Fibroblast of peridontal ligament (primary cell): ENCODE results near the gene PPIL4.
"Not testable (repeated sequence)": the region's sequence is repeated elsewhere in the genome, so short reads cannot be mapped to it uniquely, and the experiment has no call there.

Source experiments
- DNase-seq: peaks from one replicate; pipeline ENCODE4 v3.0.0-alpha.2; 2010; ENCODE audit errors: extremely low read depth

The PPIL4 gene

DNA sequence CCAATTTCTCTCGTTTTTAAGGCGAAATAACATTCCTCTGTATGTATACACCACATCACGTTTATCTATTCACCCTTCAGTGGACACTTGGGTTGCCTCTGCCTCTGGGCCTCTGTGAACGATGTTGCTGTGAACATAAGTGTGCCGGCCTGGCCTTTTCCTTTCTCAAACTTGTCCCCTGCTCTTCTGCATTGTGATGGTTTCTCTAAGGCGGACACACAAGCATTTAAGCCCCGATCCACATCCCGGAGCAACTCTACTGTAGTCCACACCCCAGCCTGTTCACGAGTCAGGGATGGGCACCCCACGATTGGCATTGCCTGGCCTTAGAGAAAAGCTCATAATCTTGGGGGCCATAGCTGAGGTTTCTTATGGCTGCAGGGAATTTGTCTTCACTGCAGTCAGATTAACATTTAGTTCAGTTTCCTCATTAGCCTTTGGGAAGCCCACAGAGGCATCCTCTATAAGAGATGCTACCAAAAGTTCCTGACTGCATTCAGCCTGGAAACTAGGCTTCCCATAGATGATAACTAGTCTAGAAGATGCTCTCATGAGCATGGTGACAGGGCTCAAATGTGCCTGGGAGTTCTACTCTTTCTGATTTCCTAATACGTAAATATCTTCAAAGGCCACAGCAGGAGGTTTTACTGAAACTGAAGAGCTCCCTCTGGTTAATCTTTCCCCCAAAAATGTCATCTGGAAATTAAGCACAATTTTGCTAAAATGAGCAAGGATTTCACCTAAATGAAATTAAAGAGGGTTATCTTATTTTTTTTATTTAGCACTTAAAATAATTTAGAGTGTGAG, 61.8 kb downstream of the PPIL4 start:
- DNase-seq: no peak

DNA sequence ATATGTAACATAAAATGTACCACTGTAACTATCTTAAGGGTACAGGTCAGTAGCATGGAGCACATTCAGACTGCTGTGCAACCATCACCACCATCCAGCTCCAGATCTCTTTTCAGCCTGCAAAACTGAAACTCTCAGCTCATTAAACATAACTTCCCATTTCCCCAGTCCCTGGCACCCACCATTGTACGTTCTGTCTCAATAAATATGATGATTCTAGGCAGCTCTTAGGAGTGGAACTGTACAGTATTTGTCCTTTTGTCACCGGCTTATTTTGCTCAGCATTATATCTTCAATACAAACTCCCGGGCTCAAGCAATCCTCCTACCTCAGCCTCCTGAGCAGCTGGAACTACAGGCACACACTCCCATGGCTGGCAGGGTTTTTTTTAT, 62.5 kb downstream of the PPIL4 start:
- no peak for DNase-seq

DNA sequence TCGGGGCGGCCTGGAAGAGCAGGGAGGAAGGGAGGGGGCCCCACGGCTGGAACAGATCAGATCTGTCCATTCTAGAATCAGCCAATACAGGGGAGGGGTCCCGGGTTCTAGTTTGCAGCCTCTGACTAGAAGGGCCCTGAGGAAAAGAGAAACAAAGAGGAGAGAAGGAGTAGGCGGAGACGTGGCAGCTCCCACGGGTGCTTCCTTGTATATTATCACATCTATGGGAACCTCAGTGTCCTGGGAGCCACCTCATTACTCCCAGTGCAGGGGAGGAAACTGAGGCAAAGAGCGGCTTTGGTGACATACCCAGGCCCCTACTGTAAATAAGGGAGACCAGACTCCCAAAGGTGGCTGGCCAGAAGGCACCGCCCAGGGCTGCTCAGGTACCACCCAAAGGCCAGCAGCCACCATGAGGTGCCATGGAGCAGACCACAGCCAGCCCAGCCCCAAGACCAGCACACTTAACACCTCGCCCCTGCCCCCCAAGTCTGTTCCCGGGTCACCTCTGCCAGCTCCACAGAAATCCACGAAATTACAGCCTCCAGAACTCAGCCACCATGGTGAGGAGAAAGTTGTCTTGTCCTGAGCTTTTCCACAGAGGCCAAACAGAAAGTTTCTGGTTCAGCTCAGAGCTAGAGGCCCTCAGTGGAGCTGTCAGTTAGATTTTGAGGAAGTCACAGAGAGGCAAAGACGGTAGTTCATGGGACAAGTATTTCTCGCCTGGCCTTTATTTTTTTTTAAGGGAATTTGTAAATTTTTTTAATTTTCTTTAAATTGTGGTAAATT, 63.1 kb downstream of the PPIL4 start:
- DNase-seq: no peak

DNA sequence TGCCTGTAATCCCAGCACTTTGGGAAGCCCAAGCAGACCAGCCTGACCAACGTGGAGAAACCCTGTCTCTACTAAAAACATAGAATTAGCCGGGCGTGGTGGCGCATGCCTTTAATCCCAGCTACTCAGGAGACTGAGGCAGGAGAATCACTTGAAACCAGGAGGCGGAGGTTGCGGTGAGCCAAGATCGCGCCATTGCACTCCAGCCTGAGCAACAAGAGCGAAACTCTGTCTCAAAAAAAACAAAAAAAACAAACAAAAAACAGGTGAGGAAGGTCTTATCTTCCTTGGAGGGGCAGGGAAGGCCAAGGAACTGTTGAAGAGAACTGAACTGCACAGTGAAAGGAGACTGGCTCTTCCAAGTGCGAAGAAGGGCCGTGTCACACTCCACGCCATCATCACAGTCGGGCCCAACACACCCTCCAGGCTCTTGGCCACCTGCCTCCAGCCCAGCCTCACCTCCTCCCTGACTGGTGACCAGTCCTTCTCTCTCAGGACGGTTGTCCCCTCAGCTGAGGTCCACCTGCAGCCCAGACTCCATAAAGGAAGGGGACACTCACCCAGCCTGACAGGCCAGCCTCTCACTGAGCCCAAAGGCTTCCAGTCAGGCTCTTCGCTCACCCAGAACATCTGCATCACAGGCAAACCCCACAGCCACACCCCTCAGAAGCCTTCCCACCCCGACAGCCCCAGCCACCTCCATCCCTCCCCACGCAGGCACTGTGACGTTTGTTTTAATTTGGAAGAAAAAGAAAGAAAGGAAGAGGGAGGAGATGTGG, 65.2 kb downstream of the PPIL4 start:
- no peak for DNase-seq

DNA sequence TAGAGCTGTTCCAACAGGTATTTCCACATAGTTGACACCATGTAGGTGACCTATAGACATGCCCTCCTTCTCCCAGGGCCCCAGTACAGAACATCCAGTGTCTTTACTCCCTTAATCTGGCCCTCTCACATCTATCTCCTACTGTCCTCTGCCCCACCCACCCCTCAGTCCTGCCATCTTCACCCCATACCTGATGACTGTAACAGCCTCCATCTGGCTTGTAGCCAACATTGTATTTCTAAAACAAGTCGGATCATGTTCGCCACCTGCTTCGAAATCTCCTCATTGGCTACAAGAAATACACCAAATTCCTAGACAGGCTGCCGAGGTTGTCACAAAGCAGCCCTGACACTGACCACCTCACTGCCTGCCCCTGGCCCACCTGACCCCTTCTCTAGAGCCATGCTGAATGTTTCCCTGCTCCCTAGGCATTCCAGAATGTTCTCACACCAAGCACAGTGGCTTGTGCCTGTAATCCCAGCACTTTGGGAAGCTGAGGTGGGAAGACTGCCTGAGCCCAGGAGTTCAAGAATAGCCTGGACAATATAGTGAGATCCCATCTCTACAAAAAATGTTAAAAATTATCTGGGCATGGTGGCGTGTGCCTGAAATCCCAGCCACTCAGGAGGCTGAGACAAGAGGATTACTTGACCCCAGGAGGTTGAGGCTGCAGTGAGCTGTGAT, 67.1 kb downstream of the PPIL4 start:
- DNase-seq: no peak

DNA sequence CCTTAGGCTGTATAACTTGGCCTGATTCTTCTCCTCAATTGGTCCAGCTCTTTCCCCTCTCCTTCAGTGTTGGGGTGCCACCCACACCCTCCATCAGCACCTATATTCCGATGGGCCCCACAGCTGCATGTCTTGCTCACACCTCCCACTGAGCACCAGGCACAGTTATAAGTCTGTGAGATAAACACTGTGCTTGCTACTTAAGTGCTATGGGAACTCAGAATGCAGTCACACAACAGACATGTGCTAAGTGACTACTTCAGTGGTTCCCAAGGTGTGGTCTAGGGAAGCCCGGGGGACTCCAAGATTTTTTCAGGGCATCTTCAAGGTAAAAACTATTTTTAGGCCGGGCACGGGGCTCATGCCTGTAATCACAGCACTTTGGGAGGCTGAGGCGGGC, 68.3 kb downstream of the PPIL4 start:
- DNase-seq: no peak

DNA sequence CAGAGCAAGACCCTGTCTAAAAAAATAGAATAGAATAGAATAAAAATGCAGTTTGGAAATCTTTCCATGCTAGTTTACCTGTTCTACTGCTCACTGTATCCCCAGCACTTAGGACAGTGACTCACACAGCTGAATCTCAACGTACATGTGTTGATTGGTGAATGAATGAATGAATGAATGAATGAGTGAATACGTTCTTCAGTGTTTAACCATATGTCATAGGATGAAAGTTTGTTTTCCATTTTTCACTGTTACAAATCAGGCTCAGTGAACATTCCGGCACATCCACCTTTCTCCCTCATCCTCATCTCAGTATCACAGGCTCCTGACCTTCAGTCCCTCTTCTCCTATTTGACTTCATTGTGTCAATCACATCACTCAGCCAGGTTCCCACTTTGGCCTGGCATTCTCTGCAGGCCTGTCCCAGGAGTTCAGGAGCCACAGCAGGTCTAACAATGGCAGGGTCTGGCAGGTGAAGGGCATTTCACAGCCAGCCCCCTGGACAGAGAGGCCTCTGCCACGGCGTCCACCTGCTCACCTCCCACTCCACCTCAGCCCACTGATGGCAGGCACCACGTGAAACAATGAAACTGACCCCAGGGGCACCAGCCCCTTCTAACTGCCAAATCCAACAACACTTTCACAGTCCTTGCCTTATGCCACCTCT, 68.9 kb downstream of the PPIL4 start:
- no peak for DNase-seq

DNA sequence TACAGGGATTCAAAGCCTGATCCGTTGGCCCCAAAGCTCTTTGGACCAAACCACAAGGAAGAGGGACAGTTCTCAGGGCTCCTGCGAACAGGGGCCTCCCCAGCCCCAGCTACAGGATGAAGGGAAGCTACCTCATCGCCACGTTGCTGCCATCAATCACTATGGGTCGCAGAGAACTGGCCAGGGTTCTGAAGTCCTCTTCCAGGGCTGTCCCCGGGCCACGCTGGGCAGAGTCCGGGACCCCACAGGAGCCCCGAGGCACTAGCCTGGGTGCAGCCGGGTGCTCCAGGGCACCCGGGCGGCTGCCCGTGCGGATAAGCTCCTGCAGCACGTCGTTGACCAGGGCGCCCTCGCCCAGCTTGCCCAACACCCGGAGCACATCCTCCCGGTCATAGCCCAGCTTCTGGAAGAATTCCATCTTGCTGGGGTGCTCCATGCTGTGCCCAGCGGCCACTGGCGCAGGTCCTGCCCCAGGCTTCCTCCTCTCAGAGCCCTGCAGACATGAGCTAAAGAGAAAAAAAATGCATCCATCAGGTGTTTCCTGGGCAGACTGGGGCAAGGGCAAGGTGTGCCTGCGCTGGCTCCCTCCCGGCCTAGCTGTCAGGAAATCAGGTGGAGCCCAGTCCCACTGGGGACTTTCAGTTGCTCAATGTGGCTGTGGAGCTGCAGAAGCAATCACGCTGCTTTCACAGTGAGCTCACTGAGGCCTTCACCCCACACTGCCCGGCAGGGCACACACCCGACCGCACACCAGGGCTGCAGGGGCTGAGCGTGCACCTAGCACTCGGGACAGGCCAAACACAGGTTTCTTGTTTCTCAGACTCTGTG, 71.5 kb downstream of the PPIL4 start:
- no peak for DNase-seq

DNA sequence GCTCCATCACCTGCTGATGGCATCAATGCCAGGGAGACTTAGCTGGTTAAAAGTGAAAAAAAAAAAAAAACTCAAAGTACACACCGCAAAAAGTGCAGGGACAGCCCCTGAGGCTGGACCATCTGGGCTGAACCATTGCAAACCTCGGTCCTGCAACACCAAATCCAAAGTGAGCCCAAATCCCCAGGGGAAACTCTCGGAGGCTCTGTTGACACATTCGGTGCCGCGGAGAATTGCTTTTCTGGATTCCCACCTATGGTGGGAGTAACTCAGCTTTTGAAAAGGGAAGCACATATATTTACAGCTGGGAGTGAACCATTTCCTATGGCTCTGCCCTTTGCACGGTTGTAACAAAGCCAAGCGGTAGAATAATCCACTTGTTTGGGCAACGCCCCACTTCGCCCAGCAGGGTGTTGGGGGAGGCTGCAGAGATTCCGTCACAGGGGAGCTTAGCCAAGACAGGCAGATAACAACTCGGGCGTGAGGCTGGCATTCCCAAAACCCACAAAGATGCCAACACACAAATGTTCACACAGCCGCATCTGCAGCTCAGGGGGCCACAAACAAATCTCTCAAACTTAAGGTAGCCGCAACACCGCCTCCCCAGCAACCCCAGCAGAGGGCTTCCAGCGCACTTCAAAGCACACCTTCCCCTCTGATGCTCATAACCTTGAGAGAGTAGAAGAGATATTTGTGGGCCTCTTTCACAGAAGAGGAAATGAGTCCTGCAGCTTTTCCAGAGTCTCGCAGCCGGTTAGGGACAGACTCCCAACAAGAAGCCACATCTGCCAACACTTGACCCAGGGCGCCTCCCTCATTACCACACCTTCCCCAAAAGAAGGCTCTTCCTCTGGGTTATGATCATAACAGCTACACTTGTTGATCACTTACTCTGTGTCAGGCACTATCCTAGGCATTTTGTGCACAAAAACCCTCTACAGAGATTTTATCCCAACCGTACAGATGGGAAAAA, 72.5 kb downstream of the PPIL4 start:
- no peak for DNase-seq

DNA sequence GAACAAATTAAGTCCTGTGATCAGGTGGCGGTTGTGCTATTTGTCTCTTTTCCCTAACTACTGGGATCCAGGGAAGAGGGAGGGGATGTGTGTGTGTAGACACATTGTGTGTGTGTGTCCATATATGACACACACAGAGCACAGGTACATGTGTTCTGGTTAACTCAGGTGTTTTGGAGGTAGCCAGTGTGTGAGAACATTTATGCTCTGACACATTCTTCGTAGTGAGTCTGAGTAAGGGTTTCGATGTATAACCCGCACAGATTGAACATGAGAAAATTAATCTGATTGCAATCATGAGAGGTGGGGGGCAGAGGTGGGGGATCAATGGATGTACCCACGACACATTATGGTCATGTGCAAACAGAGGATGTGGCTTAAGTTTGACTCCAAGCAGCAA, 73.6 kb downstream of the PPIL4 start:
- no peak for DNase-seq

DNA sequence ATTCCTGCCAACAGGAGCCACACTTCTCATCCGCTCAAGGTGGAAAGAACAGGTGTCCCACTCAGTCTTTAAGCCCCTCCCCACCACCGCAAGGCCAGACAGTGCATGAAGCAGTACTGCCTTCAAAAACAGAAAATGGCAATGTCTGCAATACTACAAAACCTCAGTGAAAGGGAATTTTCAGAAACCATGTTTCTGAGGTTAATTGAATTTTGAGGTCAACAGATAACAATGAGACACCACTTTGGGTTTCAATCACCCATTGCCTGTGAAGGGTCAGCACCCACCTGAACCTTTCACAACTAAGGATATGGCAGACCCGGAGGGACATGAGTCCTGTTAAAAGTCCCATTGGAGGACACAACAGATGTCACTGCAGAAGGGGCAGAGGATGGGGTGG, 74.0 kb downstream of the PPIL4 start:
- DNase-seq: no peak

DNA sequence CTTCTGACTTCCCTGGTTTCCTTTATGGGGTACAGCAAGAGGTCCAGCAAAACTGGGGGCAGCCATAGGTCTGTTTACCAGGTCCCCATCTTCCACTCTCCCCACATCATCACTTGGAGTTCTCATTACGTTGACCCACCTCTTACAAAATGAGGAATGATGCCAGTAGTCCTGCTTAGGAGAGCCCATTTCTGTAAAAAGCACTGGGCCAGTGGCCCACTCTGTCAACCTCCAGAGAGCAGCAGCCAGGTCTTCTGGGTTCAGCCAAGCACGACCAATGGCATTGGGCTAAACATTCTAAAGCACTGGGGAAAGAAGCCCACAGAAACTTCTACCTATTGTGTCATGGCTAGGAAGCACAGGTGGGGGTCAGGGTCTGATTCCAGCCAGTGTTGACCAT, 74.9 kb downstream of the PPIL4 start:
- no peak for DNase-seq

DNA sequence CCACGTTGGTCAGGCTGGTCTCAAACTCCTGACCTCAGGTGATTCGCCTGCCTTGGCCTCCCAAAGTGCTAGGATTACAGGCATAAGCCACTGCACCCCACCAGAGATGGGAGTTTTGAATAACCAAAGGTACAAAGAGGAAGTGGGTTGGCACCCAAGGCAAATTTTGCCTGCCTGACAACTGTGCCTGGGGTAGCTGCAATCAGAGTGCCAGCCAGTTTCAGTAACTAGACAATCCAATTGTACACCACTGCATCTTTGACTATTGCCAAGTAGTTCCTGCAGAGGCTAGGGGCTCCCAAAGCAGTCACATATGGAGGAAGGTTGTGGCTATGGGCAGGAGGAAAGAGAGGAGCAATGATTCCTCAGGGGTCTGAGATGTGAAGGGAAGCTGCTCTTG, 77.7 kb downstream of the PPIL4 start:
- DNase-seq: no peak

DNA sequence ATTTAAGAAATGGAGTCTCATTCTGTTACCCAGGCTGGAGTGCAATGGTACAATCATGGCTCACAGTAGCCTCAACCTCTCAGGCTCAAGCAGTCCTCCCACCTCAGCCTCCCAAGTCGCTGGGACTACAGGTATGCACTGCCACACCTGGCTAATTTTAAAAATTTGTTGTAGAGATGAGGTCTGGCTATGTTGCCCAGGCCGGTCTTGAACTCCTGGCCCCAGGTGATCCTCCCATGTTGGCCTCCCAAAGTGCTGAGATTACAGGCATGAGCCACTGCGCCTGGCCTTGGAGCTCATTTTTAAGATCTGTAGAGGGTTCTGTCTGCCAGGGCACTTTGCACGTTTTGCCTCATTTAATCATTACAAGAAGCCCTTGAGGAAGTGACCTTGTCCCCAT, 78.6 kb downstream of the PPIL4 start:
- DNase-seq: no peak

DNA sequence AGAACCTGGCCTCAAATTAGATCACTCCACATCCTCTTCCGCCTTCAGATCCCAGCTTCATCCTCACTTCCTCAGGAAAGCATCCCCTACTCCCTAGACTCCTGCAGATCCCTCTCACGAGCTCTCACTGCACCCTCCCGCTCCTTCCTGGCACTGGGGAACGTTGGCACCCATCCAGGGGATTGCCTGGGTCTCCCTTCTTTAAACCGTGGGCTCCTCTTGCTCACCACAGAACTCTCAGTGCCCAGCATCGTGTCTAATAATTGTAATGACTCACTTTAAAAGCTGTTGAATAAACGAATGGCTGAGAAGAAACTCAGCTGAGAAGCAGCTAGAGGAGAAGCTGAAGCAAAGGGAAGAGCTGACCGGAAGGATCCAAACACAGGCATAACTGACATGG, 81.4 kb downstream of the PPIL4 start:
- no peak for DNase-seq

DNA sequence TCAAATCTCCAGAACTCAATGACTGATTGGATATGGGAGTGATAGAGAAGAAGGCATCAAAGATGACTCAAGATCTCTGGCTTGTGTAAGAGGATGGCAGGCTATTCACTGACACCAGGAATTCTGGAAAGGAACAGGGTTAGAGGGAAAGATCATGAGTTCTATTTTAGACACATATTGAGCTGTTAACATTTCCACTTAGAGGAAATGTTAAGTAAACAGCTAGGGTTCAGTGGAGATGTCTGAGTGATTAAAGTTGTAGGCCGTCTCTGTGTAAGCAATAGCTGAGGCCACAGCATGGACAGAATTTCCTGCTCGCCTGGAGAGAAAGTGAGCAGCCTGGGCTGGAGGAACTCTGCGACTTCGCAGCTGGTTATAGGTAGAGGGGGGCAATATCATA, 82.1 kb downstream of the PPIL4 start:
- peak; percentile 71 for DNase-seq

DNA sequence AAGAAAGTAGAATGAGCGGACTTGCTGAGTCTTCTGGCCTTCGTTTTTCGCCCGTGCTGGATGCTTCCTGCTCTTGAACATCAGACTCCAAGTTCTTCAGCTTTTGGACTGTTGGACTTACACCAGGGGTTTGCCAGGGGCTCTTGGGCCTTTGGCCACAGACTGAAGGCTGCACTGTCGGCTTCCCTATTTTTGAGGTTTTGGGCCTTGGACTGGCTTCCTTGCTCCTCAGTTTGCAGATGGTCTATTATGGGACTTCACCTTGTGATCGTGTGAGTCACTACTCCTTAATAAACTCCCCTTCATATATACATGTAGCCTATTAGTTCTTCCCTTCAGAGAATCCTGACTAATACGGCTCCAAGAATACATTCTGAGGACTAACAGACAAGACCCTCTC, 83.1 kb downstream of the PPIL4 start:
- not testable (repeated sequence) for DNase-seq

DNA sequence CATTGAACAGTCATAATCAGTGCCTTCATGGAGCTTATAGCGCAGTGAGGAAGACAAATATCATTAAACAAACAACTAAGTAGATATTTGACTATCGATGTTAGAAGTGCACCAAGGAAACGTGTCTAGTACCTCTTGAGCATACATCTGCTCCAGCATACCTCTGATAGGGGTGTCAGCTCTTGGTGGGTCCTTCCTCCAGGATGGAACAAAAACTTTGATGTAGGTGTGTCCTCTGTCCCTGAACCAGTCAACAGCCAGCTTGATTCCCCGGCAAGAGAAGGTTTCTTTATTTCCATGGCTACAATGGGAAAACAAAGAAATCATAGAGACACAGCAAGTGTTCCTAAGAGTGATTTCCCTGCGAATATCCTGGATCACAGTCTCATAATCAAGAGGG, 84.2 kb downstream of the PPIL4 start:
- DNase-seq: no peak

DNA sequence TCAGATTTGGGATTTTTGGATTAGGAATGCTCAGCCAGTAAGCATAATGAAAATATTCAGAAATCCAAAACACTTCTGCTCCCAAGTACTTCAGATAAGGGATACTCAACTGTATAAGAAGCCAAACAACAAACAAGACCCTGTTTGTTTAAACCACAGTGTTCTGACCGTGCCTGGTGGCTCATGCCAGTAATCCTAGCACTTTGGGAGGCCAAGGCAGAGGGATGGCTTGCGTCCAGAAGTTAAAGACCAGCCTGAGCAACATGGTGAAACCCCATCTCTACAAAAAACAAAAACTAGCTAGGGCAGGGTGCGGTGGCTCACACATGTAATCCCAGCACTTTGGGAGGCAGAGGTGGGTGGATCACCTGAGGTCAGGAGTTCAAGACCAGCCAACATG, 85.6 kb downstream of the PPIL4 start:
- DNase-seq: not testable (repeated sequence)
